Trophoblast cell (in vitro differentiated cells and primary cell): ENCODE measurements around the gene RHEBL1.

Experiments used
- DNase-seq, 2 donors: peaks; one replicate each; pipeline ENCODE4 v3.0.0-alpha.2; 2016
- H2AFZ ChIP-seq: 2 replicates; pipeline ENCODE4 v1.6.1; 2013; ENCODE audit warnings: low read length, moderate library complexity, mild to moderate bottlenecking; ENCODE audit not compliant: insufficient read depth, poor library complexity
- H2AK5ac ChIP-seq: 2 replicates; pipeline ENCODE4 v1.6.1; 2013; ENCODE audit warnings: mild to moderate bottlenecking, low read length
- H2BK120ac ChIP-seq: 2 replicates; pipeline ENCODE4 v1.6.1; 2013; ENCODE audit warnings: low read length, mild to moderate bottlenecking, moderate library complexity; ENCODE audit not compliant: insufficient read depth, poor library complexity
- H2BK12ac ChIP-seq: 2 replicates; pipeline ENCODE4 v1.6.1; 2013; ENCODE audit warnings: mild to moderate bottlenecking, low read length, moderate library complexity
- H2BK5ac ChIP-seq: 2 replicates; pipeline ENCODE4 v1.6.1; 2013; ENCODE audit warnings: low read length, low read depth, moderate library complexity, mild to moderate bottlenecking; ENCODE audit not compliant: poor library complexity
- H3K14ac ChIP-seq: 2 replicates; pipeline ENCODE4 v1.6.1; 2013; ENCODE audit warnings: mild to moderate bottlenecking, low read length
- H3K18ac ChIP-seq: 2 replicates; pipeline ENCODE4 v1.6.1; 2013; ENCODE audit warnings: mild to moderate bottlenecking, low read length
- H3K23ac ChIP-seq: 2 replicates; pipeline ENCODE4 v1.6.1; 2013; ENCODE audit warnings: low read length
- H3K27ac ChIP-seq: 2 replicates; pipeline ENCODE4 v1.5.1; 2013; ENCODE audit warnings: low read depth, mild to moderate bottlenecking, inconsistent platforms, low read length, moderate library complexity
- H3K27me3 ChIP-seq: 2 replicates; pipeline ENCODE4 v1.6.1; 2013; ENCODE audit warnings: inconsistent platforms, mild to moderate bottlenecking, low read length, moderate library complexity; ENCODE audit not compliant: insufficient read depth
- H3K36me3 ChIP-seq, 2 experiments: 1 replicate in 1 of 2; 2 replicates in 1 of 2; pipeline ENCODE4 v1.6.1; 2013; ENCODE audit warnings: low read length in 2 of 2, mild to moderate bottlenecking in 2 of 2, moderate library complexity in 1 of 2; ENCODE audit not compliant: insufficient read depth in 2 of 2, control insufficient read depth in 1 of 2
- H3K4ac ChIP-seq: 2 replicates; pipeline ENCODE4 v1.6.1; 2013; ENCODE audit warnings: low read depth, mild to moderate bottlenecking, low read length, moderate library complexity
- H3K4me1 ChIP-seq, 2 experiments: 1 replicate in 1 of 2; 2 replicates in 1 of 2; pipeline ENCODE4 v1.6.1; 2013; ENCODE audit warnings: low read length in 2 of 2, mild to moderate bottlenecking in 2 of 2, moderate library complexity in 1 of 2; ENCODE audit not compliant: insufficient read depth in 2 of 2, control insufficient read depth in 1 of 2
- H3K4me2 ChIP-seq: 2 replicates; pipeline ENCODE4 v1.6.1; 2013; ENCODE audit warnings: inconsistent platforms, mild to moderate bottlenecking, low read length, moderate library complexity
- H3K4me3 ChIP-seq: 2 replicates; pipeline ENCODE4 v1.5.1; 2013; ENCODE audit warnings: mild to moderate bottlenecking, low read depth, low read length, inconsistent platforms
- H3K79me1 ChIP-seq: one replicate; pipeline ENCODE4 v1.6.1; 2013; ENCODE audit warnings: low read length
- H3K79me2 ChIP-seq: 2 replicates; pipeline ENCODE4 v1.6.1; 2013; ENCODE audit warnings: low read length, mild to moderate bottlenecking; ENCODE audit not compliant: control insufficient read depth, insufficient read depth, poor library complexity
- H3K9ac ChIP-seq: 2 replicates; pipeline ENCODE4 v1.6.1; 2013; ENCODE audit warnings: mild to moderate bottlenecking, low read length
- H3K9me3 ChIP-seq: 2 replicates; pipeline ENCODE4 v1.6.1; 2013; ENCODE audit warnings: low read depth, mild to moderate bottlenecking, control low read depth, inconsistent platforms, low read length; ENCODE audit not compliant: insufficient read depth
- H4K12ac ChIP-seq: 2 replicates; pipeline ENCODE4 v1.6.1; 2013; ENCODE audit warnings: low read depth, mild to moderate bottlenecking, low read length, moderate library complexity
- H4K8ac ChIP-seq: 2 replicates; pipeline ENCODE4 v1.6.1; 2013; ENCODE audit warnings: low read depth, mild to moderate bottlenecking, low read length, moderate library complexity
- H4K91ac ChIP-seq: one replicate; pipeline ENCODE4 v1.6.1; 2013; ENCODE audit warnings: low read depth, mild to moderate bottlenecking, low read length, moderate library complexity
- WGBS: extraction: QIAGEN DNeasy Blood & Tissue Kit; methylation state at CpG from one replicate; pipeline ENCODE4 v1.1.7; 2013; ENCODE audit warnings: missing lambda C conversion rate; ENCODE audit not compliant: insufficient read length, insufficient coverage; ENCODE audit errors: extremely low coverage; 5-methylcytosine and 5-hydroxymethylcytosine counted together

Gene RHEBL1

GRCh38 chr12:49032679-49033447, 36.9 kb downstream of the RHEBL1 start:
- H3K9me3 ChIP-seq: no peaks in the 10 kb centered on the region
- H3K23ac ChIP-seq: no peak overlapping the region
- H2BK120ac ChIP-seq: no peak overlapping the region
- WGBS: no CpG with 5 or more reads among the region's 3 CpGs
- H3K18ac ChIP-seq: no peak overlapping the region
- no peaks in the 10 kb centered on the region for H3K4me1 ChIP-seq
- H3K79me2 ChIP-seq: no peaks in the 10 kb centered on the region
- no peak overlapping the region for H2BK12ac ChIP-seq
- peaks cover 73 to 80% of the 10 kb centered on the region in 2 experiments for H3K36me3 ChIP-seq
- H2BK5ac ChIP-seq: no peak overlapping the region
- H2AK5ac ChIP-seq: no peak overlapping the region
- H3K14ac ChIP-seq: no peak overlapping the region
- no peak overlapping the region for H3K4me2 ChIP-seq
- no peak for DNase-seq
- H4K8ac ChIP-seq: no peak overlapping the region
- no peak overlapping the region for H2AFZ ChIP-seq
- H3K9ac ChIP-seq: no peak overlapping the region
- no peak overlapping the region for H4K91ac ChIP-seq
- H3K4ac ChIP-seq: no peak overlapping the region
- H3K79me1 ChIP-seq: no peaks in the 10 kb centered on the region
- no peak overlapping the region for H3K27ac ChIP-seq
- H3K27me3 ChIP-seq: no peaks in the 10 kb centered on the region
- H3K4me3 ChIP-seq: no peak overlapping the region
- H4K12ac ChIP-seq: no peak overlapping the region

GRCh38 chr12:49032276-49032675, 37.5 kb downstream of the RHEBL1 start:
- Histone ChIP-seq H3K79me2 (no peaks in the 10 kb centered on the region), H2AFZ (no peak overlapping the region), H3K27me3 (no peaks in the 10 kb centered on the region), H4K12ac (no peak overlapping the region), H3K9ac (no peak overlapping the region), H2BK120ac (no peak overlapping the region), H3K79me1 (no peaks in the 10 kb centered on the region), H3K36me3 (peaks cover 73 to 80% of the 10 kb centered on the region in 2 experiments), H3K4ac (no peak overlapping the region), H3K18ac (no peak overlapping the region), H3K9me3 (no peaks in the 10 kb centered on the region), H2AK5ac (no peak overlapping the region), H4K8ac (no peak overlapping the region), H3K23ac (no peak overlapping the region), H2BK12ac (no peak overlapping the region), H4K91ac (no peak overlapping the region), H3K27ac (no peak overlapping the region), H3K4me3 (no peak overlapping the region), H3K4me2 (no peak overlapping the region), H3K4me1 (no peaks in the 10 kb centered on the region), H2BK5ac (no peak overlapping the region), H3K14ac (no peak overlapping the region)
- no peak for DNase-seq
- no CpG with 5 or more reads among the region's 4 CpGs for WGBS

GRCh38 chr12:49031573-49032161, 38.1 kb downstream of the RHEBL1 start:
- Histone ChIP-seq H3K9ac (no peak overlapping the region), H3K14ac (no peak overlapping the region), H3K4ac (no peak overlapping the region), H3K27ac (no peak overlapping the region), H2AK5ac (no peak overlapping the region), H3K27me3 (no peaks in the 10 kb centered on the region), H3K36me3 (peaks cover 75 to 80% of the 10 kb centered on the region in 2 experiments), H3K79me1 (no peaks in the 10 kb centered on the region), H2BK5ac (no peak overlapping the region), H3K23ac (no peak overlapping the region), H2BK12ac (no peak overlapping the region), H4K12ac (no peak overlapping the region), H3K4me1 (no peaks in the 10 kb centered on the region), H3K4me3 (no peak overlapping the region), H2AFZ (no peak overlapping the region), H2BK120ac (no peak overlapping the region), H4K91ac (no peak overlapping the region), H4K8ac (no peak overlapping the region), H3K9me3 (no peaks in the 10 kb centered on the region), H3K4me2 (no peak overlapping the region), H3K79me2 (no peaks in the 10 kb centered on the region), H3K18ac (no peak overlapping the region)
- WGBS: no CpG with 5 or more reads among the region's 8 CpGs
- DNase-seq: no peak

- no peak overlapping the region for H2AFZ ChIP-seq
- no peak overlapping the region for H3K4me3 ChIP-seq
- no peaks in the 10 kb centered on the region for H3K9me3 ChIP-seq
- H2BK12ac ChIP-seq: no peak overlapping the region
- no peak overlapping the region for H3K9ac ChIP-seq
- H4K12ac ChIP-seq: no peak overlapping the region
- H3K23ac ChIP-seq: no peak overlapping the region
- no peak overlapping the region for H2BK120ac ChIP-seq
- no peak overlapping the region for H3K4ac ChIP-seq
- H4K8ac ChIP-seq: no peak overlapping the region
- no peak overlapping the region for H2AK5ac ChIP-seq
- H3K27ac ChIP-seq: no peak overlapping the region
- H3K79me2 ChIP-seq: no peaks in the 10 kb centered on the region
- DNase-seq: no peak
- no peaks in the 10 kb centered on the region for H3K79me1 ChIP-seq
- H3K18ac ChIP-seq: no peak overlapping the region
- no peak overlapping the region for H3K14ac ChIP-seq
- H3K4me1 ChIP-seq: no peaks in the 10 kb centered on the region
- H2BK5ac ChIP-seq: no peak overlapping the region
- no peak overlapping the region for H3K4me2 ChIP-seq
- H4K91ac ChIP-seq: no peak overlapping the region
- no CpG with 5 or more reads among the region's 19 CpGs for WGBS
- no peaks in the 10 kb centered on the region for H3K27me3 ChIP-seq
- peaks cover 83 to 88% of the 10 kb centered on the region in 2 experiments for H3K36me3 ChIP-seq
Observed at GRCh38 chr12:49030714-49031572, 38.8 kb downstream of the RHEBL1 start.
